ENCODE data around the gene TM9SF4. TPM values are rescaled to one million over a fixed set of nuclear protein-coding genes. Genes with fewer than 3 reads are reported as not detected.
A peak's percentile ranks its signal among the peaks of the same experiment; 100 is the strongest.

TM9SF4 gene
- polyA plus RNA-seq, 3 donors, result 49.7 to 78.5 (median 78.3) TPM

DNA sequence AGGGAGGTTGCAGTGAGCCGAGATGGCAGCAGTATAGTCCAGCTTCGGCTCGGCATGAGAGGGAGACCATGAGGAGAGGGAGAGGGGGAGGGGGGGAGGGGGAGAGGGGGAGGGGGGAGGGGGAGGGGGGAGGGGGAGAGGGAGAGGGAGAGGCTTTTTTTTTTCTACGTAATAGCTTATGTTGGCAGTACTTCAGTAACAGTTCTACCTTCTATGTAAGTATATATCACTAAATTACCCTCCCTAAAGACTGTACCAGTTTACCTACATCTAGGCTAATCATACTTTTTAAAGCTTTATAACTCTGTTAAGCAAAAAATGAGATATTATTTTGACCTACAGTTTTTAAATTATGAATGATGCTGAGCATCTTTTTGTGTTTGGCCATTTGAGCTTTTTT lies 13.6 kb downstream of the TM9SF4 start:
- Histone ChIP-seq H3K27me3 (ENCODE audit: control insufficient read depth in 2 of 2, insufficient read depth in 2 of 2, low read length in 2 of 2) (no peaks in the 10 kb centered on the region), H3K79me2 (ENCODE audit: insufficient read depth, low read length) (peaks cover 78% of the 10 kb centered on the region), H3K4me3 (replicated peaks in 1 of 3; ENCODE audit: low read depth in 2 of 3, low read length in 3 of 3) (no peak overlapping the region), H4K20me1 (ENCODE audit: insufficient read depth, low read length) (peaks cover 37% of the 10 kb centered on the region), H3K4me1 (ENCODE audit: control insufficient read depth in 1 of 2, insufficient read depth in 2 of 2, low read length in 2 of 2) (peaks cover 1 to 2% of the 10 kb centered on the region in 2 donors), H3K9ac (ENCODE audit: insufficient read depth, low read length, poor library complexity, severe bottlenecking) (no peak overlapping the region), H3K4me2 (replicated peaks; ENCODE audit: extremely low read depth, low read length, poor library complexity, severe bottlenecking) (no peak overlapping the region), H3K27ac (ENCODE audit: low read depth in 1 of 2, low read length in 2 of 2) (no peak overlapping the region), H3K9me3 (replicated peaks in 1 of 2; ENCODE audit: control insufficient read depth in 1 of 2, insufficient read depth in 1 of 2, low read length in 2 of 2) (no peaks in the 10 kb centered on the region), H2AFZ (ENCODE audit: insufficient read depth, low read depth, low read length, poor library complexity, severe bottlenecking) (no peak overlapping the region), H3K36me3 (replicated peaks in 1 of 2; ENCODE audit: control insufficient read depth in 1 of 2, insufficient read depth in 2 of 2, low read length in 2 of 2) (peaks cover 9 to 35% of the 10 kb centered on the region in 2 donors)
- no peak overlapping the region for H3K4me3 Mint-ChIP-seq
- peaks cover 14% of the 10 kb centered on the region for H3K4me1 Mint-ChIP-seq
- intact Hi-C loops (cut with micrococcal nuclease), result no loop called here
- DNase-seq, result no peak
- no peaks in the 10 kb centered on the region for H3K27me3 Mint-ChIP-seq (ENCODE audit: low read depth in 3 of 3)
- no CpG with 5 or more reads among the region's 4 CpGs for WGBS (ENCODE audit: insufficient coverage)
- H3K27ac Mint-ChIP-seq, result no peak overlapping the region
- H3K9me3 Mint-ChIP-seq, result no peaks in the 10 kb centered on the region
- H3K36me3 Mint-ChIP-seq, result peaks cover 28 to 37% of the 10 kb centered on the region in 2 donors
- TF ChIP-seq, protein P1, sequence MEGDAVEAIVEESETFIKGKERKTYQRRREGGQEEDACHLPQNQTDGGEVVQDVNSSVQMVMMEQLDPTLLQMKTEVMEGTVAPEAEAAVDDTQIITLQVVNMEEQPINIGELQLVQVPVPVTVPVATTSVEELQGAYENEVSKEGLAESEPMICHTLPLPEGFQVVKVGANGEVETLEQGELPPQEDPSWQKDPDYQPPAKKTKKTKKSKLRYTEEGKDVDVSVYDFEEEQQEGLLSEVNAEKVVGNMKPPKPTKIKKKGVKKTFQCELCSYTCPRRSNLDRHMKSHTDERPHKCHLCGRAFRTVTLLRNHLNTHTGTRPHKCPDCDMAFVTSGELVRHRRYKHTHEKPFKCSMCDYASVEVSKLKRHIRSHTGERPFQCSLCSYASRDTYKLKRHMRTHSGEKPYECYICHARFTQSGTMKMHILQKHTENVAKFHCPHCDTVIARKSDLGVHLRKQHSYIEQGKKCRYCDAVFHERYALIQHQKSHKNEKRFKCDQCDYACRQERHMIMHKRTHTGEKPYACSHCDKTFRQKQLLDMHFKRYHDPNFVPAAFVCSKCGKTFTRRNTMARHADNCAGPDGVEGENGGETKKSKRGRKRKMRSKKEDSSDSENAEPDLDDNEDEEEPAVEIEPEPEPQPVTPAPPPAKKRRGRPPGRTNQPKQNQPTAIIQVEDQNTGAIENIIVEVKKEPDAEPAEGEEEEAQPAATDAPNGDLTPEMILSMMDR (IDR thresholded peaks at IDR 0.05), result no peak

DNA sequence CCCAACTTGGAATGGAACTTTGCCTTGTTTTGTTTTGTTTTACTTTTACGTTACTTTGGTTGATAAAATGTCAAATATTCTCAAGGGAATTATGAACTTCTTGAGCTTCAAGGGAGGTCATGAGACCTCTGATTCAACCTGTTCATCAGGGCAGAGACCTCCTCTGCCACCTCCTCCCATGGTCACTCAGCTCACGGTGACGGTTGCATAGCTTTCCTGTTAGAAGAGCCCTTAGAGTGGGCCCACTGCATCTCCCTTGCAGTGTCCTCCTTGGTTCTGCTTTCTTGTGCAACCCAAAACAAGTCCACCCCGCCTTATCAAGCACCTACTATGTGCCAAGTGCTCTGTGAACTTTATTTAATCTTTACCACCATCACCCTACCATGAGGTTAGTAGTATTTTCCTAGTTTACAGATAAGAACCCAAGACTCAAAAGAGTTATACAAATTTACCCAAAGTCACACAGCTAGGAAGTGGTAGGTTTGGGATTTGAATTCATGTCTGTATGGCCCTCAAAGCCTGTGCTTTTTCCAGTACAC lies 15.5 kb downstream of the TM9SF4 start:
- Histone ChIP-seq H3K4me1 (ENCODE audit: control insufficient read depth in 1 of 2, insufficient read depth in 2 of 2, low read length in 2 of 2) (no peaks in the 10 kb centered on the region), H3K79me2 (ENCODE audit: insufficient read depth, low read length) (peaks cover 78% of the 10 kb centered on the region), H4K20me1 (ENCODE audit: insufficient read depth, low read length) (peaks cover 56% of the 10 kb centered on the region), H3K4me2 (replicated peaks; ENCODE audit: extremely low read depth, low read length, poor library complexity, severe bottlenecking) (no peak overlapping the region), H3K36me3 (replicated peaks in 1 of 2; ENCODE audit: control insufficient read depth in 1 of 2, insufficient read depth in 2 of 2, low read length in 2 of 2) (peaks cover 9 to 46% of the 10 kb centered on the region in 2 donors), H3K9ac (ENCODE audit: insufficient read depth, low read length, poor library complexity, severe bottlenecking) (no peak overlapping the region), H3K9me3 (replicated peaks in 1 of 2; ENCODE audit: control insufficient read depth in 1 of 2, insufficient read depth in 1 of 2, low read length in 2 of 2) (no peaks in the 10 kb centered on the region), H2AFZ (ENCODE audit: insufficient read depth, low read depth, low read length, poor library complexity, severe bottlenecking) (no peak overlapping the region), H3K27me3 (ENCODE audit: control insufficient read depth in 2 of 2, insufficient read depth in 2 of 2, low read length in 2 of 2) (no peaks in the 10 kb centered on the region), H3K27ac (ENCODE audit: low read depth in 1 of 2, low read length in 2 of 2) (peak overlapping the region in 1 of 2 donors; percentile 25), H3K4me3 (replicated peaks in 1 of 3; ENCODE audit: low read depth in 2 of 3, low read length in 3 of 3) (no peak overlapping the region)
- DNase-seq, result no peak
- no peaks in the 10 kb centered on the region for H3K27me3 Mint-ChIP-seq (ENCODE audit: low read depth in 3 of 3)
- peak overlapping the region in 1 of 7 donors; percentile 15 for H3K27ac Mint-ChIP-seq
- WGBS (ENCODE audit: insufficient coverage), result 100% methylated on average over 2 of the region's 4 CpGs
- H3K36me3 Mint-ChIP-seq, result peaks cover 30 to 44% of the 10 kb centered on the region in 2 donors
- no peaks in the 10 kb centered on the region for H3K9me3 Mint-ChIP-seq
- intact Hi-C loops (cut with micrococcal nuclease), result no loop called here
- peaks cover 16% of the 10 kb centered on the region for H3K4me1 Mint-ChIP-seq
- TF ChIP-seq, protein P1 (IDR thresholded peaks at IDR 0.05), result no peak
- no peak overlapping the region for H3K4me3 Mint-ChIP-seq
